Neutrophil (primary cell): Measurements from ENCODE around the gene PMVK.

Experiments used
- H3K27ac ChIP-seq: fragments of 200-600 bp; sonication (generic); 2 replicates; pipeline ENCODE4 v1.5.1; 2016; ENCODE audit warnings: mild to moderate bottlenecking, moderate library complexity
- H3K27me3 ChIP-seq: fragments of 200-600 bp; sonication (generic); 2 replicates; pipeline ENCODE4 v1.6.0; 2016; ENCODE audit warnings: mild to moderate bottlenecking
- H3K36me3 ChIP-seq: fragments of 200-600 bp; sonication (generic); 2 replicates; pipeline ENCODE4 v1.5.1; 2017
- H3K4me1 ChIP-seq, 2 experiments: fragments of 200-600 bp in 1 of 2; sonication (generic) in 1 of 2; 1 replicate in 1 of 2; 2 replicates in 1 of 2; pipeline versions ENCODE4 v1.5.1 to v1.6.1; 2013 to 2016; ENCODE audit warnings: low read depth in 1 of 2, low read length in 1 of 2, mild to moderate bottlenecking in 1 of 2, moderate library complexity in 1 of 2; ENCODE audit not compliant: control insufficient read depth in 1 of 2, insufficient read depth in 1 of 2
- H3K4me3 ChIP-seq, 2 experiments: fragments of 200-600 bp in 1 of 2; sonication (generic) in 1 of 2; 1 replicate in 1 of 2; 2 replicates in 1 of 2; pipeline ENCODE4 v1.5.1; 2013 to 2016; ENCODE audit warnings: low read depth in 1 of 2, low read length in 1 of 2, mild to moderate bottlenecking in 1 of 2, moderate library complexity in 1 of 2
- H3K9me3 ChIP-seq: fragments of 200-600 bp; sonication (generic); 2 replicates; pipeline ENCODE4 v1.5.1; 2016
- TF ChIP-seq, protein P1 (sequence below): fragments of 200-600 bp; sonication (generic); IDR thresholded peaks from 2 replicates; pipeline ENCODE4 v1.5.1; 2016; ENCODE audit warnings: antibody characterized with exemption

Gene PMVK

GRCh38 chr1:154969246-154969645 lies 32.7 kb upstream of the PMVK start:
- TF ChIP-seq, protein P1, sequence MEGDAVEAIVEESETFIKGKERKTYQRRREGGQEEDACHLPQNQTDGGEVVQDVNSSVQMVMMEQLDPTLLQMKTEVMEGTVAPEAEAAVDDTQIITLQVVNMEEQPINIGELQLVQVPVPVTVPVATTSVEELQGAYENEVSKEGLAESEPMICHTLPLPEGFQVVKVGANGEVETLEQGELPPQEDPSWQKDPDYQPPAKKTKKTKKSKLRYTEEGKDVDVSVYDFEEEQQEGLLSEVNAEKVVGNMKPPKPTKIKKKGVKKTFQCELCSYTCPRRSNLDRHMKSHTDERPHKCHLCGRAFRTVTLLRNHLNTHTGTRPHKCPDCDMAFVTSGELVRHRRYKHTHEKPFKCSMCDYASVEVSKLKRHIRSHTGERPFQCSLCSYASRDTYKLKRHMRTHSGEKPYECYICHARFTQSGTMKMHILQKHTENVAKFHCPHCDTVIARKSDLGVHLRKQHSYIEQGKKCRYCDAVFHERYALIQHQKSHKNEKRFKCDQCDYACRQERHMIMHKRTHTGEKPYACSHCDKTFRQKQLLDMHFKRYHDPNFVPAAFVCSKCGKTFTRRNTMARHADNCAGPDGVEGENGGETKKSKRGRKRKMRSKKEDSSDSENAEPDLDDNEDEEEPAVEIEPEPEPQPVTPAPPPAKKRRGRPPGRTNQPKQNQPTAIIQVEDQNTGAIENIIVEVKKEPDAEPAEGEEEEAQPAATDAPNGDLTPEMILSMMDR = no peak
- Histone ChIP-seq H3K27ac (no peak overlapping the region), H3K36me3 (peaks cover 50% of the 10 kb centered on the region), H3K27me3 (no peaks in the 10 kb centered on the region), H3K4me3 (no peak overlapping the region), H3K4me1 (peaks cover 36 to 38% of the 10 kb centered on the region in 2 experiments), H3K9me3 (no peaks in the 10 kb centered on the region)

DNA sequence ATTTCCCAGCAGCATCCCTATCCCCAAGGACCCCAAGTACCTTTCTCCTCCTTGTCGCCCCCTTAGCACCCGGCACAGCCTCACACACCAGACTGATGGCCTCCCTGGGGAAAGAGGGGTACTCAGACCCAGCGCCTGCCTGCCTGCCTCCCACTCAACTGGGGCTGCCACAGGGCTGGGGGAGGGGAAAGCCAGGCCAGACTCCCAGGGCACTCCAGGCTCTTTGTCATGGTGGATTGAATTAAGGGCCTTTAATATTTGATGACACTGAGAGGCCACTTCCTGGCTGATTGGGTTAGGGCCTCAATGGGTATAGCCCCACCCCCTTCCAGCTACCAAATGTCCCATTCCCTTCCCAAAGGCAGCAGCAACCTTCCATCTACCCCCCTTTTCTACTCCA lies 32.2 kb upstream of the PMVK start:
- TF ChIP-seq, protein P1 = no peak
- Histone ChIP-seq H3K36me3 (peaks cover 55% of the 10 kb centered on the region), H3K9me3 (no peaks in the 10 kb centered on the region), H3K27me3 (no peaks in the 10 kb centered on the region), H3K4me3 (no peak overlapping the region), H3K4me1 (peaks cover 34% of the 10 kb centered on the region in 2 experiments), H3K27ac (no peak overlapping the region)

DNA sequence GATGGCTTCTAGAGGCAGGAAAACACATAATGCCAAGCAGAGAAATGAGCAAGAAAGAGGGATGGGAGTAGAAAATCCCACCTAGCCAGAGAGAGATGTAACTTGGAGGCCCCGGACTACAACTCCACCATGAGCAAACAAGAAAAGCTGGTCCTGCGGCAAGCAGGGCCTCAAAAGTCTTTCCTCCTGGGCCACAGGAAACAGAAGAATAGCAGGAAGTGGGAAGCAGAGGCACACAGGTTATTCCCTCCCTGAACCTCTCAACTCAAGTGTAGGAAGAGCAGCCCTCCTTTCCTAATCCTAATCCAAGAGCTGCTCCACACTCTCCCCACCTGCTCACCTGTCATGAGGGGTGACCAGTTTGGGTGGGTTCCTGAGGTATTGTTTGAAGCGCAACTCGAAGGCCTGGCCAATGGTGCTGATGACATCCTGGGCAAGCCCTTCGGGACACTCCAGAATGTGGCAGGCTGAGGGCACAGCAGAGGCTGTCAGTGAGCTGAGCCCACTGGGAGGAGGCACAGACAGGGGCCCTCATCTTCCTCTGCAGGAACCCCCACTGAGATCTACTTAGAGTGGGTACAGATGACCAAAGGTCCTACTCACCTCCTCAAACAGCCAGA lies 30.9 kb upstream of the PMVK start:
- Histone ChIP-seq H3K9me3 (no peaks in the 10 kb centered on the region), H3K36me3 (peaks cover 66% of the 10 kb centered on the region), H3K27ac (no peak overlapping the region), H3K4me3 (no peak overlapping the region), H3K27me3 (no peaks in the 10 kb centered on the region), H3K4me1 (peaks cover 23 to 28% of the 10 kb centered on the region in 2 experiments)
- TF ChIP-seq, protein P1 = no peak

DNA sequence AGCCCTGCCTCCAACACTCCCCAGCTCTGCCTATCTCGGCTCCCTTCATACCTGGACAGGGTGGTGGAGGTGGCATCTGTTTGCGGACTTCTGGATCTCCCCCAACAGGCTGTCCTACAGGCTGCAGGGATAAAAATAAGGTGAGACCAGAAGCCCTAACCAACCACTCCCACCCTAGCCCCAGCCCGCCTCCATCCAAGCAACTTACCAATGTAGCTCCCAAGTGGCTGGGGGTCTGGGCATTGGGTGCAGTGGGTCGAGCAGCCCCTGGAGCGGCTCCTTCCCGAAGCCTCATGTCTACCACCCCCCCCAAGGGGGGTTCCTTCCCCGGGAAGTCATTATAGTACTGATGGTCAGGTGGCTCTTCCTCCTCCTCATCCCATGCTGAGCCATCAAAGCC lies 29.6 kb upstream of the PMVK start:
- TF ChIP-seq, protein P1 = no peak
- Histone ChIP-seq H3K9me3 (no peaks in the 10 kb centered on the region), H3K36me3 (peaks cover 66% of the 10 kb centered on the region), H3K27ac (no peak overlapping the region), H3K4me3 (no peak overlapping the region), H3K27me3 (no peaks in the 10 kb centered on the region), H3K4me1 (peaks cover 20 to 27% of the 10 kb centered on the region in 2 experiments)

- Histone ChIP-seq H3K4me1 (peaks cover 21 to 27% of the 10 kb centered on the region in 2 experiments), H3K36me3 (peaks cover 66% of the 10 kb centered on the region), H3K27me3 (no peaks in the 10 kb centered on the region), H3K27ac (peak overlapping the region; percentile 36), H3K9me3 (no peaks in the 10 kb centered on the region), H3K4me3 (no peak overlapping the region)
- TF ChIP-seq, protein P1 = no peak
Measured at GRCh38 chr1:154964359-154964758, 27.8 kb upstream of the PMVK start.
